GM21423 (cell line): ENCODE measurements around the gene SMURF2.

ENCODE experiments used
- ATAC-seq: cut with Tn5 transposase; IDR thresholded peaks from one replicate; pipeline ENCODE4 v1.9.1; 2021; ENCODE audit warnings: mild to moderate bottlenecking, moderate library complexity; ENCODE audit not compliant: unreplicated experiment

The SMURF2 gene

DNA sequence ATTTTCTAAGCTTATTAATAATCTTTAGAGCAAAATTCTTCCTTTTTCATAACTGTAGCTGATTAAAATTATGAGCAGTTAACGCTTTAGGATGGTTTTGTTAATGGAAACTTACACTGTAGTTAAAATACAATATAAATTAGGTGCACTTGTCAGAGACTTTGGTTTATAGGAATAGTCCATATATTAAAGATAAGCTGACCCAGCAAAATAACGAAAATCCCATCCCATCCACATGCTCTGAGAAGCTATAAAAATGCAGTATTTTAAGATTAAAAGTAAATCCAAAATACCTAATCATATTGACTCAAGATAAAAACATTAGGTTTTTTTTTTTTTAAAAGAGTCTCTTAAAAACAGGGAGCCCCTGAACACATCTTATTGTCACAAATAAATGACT lies 117.4 kb downstream of the SMURF2 start:
- no peak for ATAC-seq

DNA sequence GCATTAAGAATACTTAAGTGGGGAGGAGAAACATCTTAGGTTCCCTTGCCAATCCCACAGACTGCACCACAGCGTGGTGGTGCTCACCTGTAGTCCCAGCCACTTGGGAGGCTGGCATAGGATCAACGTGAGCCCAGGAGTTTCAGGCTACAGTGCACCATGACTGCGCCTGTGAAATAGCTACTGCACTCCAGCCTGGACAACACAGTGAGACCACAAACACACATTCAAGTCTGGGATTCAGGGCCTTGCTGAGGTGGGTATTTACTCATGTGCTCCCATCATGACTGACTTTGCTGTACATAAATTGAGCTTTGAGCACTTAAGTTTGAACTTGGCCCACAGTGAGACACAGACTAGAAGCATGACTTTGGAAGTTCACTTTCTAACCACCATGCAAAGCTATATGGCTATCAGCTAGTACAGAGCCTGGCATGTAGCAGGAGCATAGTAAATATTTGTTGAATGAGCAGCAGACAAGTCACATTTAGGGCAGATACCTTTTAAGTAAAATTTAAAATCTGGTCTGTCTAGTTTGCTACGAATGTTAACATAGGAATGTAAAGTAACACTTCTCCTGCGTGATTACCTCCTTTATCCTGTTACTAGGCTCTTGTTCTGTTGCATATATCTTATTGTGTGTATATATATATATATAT lies 121.9 kb downstream of the SMURF2 start:
- no peak for ATAC-seq

DNA sequence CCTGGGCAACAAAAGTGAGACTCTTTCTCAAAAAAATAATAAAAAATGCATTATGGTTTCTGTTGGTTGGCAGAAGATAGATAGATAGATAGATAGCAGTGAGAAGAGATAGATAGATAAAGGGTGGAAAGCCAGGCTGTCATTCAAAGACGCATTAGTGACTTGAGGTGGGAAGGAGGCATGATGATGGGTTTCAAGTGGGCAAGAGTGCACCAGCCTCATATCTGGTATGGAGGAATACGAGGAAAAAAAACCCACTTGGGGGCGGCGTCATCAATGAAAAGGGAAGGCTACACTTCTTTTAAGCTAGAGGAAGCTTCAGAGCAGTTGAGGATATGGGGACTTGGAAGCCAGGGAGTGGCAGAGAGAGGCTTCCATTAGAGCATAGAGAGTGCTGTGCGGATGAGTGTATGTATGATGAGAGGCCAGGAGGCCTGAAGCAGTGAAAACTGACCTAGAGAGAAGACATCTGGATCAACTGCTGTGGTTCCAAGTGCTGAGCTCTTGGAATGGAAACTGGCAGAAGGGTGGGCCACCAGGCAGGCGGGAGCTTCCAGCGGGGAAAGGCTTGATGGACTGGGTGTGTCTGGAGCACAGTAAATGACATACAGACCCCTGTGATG lies 123.5 kb downstream of the SMURF2 start:
- no peak for ATAC-seq

DNA sequence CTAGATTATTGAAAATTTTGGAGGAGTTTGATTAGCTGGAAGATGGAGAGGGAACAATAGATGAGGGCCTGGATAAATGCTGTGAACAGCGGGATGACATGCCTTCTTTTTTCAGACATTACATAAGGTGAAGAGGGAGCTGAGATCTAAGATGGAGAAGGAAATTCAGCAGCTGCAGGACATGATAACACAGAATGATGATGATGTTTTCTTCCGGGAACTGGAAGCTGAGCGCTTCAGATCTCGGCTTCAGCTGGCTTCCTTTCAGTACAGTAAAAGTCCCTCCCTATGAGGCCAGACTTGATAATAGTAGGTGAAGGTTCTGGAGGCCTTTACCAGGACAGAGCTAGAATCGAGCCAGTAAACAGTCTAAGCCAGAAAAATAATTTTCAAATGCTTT lies 124.6 kb downstream of the SMURF2 start:
- no peak for ATAC-seq

DNA sequence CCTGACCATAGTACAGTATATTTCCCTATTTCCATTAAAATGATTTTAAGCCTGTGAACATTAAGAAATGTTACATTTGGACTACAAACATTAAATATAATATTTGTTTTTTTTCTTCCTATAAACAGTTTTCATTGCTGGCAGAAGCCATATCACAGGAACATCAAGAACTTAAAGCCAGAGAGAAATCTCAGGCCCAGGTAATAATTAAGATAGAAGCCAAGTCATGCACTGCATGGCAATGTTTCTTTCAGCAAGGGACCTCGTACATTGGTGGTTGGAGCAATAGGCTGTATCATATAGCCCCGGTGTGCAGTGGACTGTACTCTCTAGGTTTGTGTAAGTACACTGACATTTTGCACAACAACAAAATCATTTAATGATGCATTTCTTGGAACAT lies 125.2 kb downstream of the SMURF2 start:
- no peak for ATAC-seq

DNA sequence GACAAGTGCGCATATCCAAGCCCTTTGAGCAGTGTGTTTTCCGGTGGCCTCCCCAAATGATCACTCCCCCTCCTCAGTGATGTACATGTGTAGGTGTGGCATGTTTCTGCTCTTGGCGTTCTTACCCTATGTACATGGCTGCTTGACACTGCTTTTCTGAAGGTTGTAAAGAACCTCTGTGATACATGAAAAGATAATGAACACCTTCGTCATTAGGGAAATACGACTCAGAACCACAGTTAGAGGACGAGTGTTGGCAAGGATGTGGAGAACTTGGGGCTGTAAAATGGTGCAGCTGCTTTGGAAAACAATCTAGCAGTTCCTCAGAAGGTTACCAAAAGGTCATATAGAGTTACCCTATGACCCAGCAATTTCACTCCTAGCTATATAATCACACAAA lies 126.8 kb downstream of the SMURF2 start:
- ATAC-seq: no peak

DNA sequence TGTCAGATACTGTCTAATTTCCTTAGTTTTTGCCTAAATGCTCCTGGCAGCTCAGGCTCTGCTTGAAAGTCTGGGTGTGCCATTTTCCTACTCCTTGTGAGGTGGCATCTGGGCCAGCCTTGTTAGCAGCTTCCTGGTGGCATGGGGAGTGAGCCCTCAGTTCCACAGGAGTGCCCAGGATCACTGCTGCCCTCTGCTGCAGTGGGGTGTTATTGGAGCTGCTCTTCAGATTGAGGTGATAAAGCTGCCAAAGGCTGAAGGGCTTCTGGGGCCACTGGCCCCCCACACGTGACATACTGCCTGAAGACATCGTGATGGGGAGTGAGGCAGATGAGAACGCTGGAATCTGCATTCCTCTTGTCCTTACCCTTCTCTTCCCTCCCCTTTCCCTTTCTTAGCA lies 127.9 kb downstream of the SMURF2 start:
- no peak for ATAC-seq

DNA sequence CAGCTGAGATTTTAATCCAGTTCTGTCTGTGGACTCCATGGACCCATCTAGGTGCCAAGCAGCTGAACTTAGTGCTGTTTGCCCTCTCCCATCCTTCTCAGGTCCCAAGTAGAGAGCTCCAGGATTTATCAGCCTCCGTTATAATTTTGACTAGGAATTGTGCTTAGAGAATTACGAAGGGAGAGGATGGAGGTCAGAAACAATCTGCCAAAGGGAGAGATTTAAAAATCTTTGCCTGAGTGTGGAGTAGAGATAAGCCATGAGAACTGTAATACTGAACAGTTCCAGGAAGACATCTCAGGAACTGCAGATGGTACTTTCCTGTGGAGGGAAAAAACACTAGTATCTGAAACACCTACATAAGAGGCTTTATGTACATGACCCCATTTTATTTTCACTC lies 128.3 kb downstream of the SMURF2 start:
- no peak for ATAC-seq

DNA sequence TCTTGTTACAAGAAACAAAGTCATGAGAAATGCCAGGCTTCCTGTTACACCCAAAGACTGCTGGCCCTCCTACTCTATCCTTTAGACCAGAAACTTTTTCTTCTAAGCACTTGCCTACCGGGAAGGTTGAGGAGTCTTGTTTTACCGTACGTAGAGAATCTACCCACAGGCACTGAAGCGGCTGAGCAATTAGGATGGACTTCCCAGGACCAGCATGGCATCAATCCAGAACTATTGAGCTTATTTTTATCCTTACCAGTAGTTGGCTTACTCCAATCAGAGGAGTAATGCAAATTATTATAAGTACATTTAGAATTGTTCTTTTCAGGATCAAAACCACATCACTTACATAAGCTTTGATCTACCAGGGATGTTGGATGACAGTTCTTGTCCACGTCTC lies 129.7 kb downstream of the SMURF2 start:
- ATAC-seq: no peak

DNA sequence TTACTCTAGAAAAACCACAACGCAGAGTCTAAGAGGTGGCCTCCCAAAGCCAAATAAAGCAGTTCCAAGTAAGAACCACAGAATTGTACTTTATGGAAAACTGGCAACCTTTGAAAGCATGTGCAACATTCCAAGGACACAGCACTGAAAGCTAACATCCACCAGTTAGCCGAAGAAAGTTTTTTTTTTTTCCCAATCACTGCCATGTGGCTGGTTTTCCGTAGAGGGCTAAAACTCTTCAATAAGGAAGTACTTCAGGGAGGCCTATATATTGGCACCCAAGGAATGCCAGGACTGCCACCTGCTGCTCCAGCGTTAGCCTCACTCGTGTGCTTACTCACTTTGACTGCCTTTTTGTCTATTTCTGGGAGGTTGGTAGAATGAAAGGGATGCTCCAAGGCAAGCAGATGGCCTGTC lies 130.1 kb downstream of the SMURF2 start:
- ATAC-seq: no peak

DNA sequence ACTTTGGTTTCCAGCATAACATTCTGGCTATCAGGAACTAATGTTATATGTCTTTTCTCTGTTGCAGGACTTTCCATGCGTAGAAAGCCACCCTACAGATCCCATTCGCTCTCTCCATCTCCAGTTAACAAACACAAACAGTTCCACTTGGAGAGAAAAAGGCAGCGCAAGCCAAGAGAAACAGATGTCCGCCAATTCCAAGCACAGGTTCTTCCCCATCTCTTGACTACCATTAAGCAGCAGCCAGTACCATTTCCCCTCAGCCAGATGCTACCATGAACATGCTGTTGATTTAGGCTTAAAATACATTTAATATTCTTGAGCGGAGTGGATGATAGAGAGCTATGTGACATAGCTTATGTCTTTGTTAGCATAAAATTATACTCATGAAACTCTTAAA lies 132.9 kb downstream of the SMURF2 start:
- ATAC-seq: no peak

DNA sequence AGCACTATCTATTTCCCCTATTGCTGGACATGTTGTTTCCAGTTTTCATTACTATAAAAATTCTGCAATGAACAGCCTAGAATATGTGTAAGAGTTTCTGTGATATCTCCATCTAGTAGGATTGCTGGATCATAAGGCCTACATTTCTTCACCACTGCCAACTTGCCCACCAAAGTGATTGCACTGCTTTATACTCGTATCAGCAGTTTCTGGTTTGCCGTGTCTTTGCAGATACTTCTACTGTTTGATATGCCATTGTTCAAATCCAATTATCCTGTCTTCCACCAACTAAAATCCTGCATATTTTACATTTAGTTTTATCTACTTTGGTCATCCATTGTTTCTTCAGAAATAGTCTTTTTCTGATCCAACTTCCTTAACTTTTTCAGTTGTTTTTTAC lies 134.2 kb downstream of the SMURF2 start:
- no peak for ATAC-seq

DNA sequence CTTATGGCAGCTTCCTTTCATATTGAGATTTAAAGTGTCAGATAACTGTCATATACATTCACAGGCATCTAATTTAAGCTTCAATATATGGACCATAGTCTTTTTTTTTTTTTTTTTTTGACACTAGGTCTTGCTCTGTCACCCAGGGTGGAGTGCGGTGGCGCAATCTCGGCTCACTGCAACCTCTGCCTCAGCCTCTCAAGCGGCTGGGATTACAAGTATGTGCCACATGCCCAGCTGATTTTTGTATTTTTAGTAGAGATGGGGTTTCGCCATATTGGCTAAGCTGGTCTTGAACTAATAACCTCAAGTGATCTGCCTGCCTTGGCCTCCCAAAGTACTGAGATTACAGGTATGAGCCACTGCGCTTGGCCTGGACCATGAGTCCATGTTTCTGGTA lies 141.7 kb downstream of the SMURF2 start:
- no peak for ATAC-seq

DNA sequence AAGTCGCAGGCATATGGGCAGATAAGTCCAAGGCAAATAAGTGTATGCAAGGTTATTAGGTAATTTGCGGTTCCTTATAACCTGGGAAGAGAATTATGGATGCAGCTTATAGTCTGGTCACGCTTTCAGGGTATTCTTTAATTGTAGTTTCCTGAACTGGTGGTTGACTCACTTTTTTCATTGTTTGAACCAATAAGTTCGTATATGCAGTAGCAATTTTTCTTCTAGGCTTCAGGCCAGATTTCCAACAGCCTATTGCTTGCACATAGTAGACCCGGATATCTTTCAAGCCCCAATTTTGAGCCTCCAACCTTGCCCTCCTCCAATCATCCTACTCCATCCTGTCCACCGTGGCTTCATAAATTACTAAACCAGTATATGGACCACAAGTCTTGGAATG lies 142.5 kb downstream of the SMURF2 start:
- ATAC-seq: no peak

DNA sequence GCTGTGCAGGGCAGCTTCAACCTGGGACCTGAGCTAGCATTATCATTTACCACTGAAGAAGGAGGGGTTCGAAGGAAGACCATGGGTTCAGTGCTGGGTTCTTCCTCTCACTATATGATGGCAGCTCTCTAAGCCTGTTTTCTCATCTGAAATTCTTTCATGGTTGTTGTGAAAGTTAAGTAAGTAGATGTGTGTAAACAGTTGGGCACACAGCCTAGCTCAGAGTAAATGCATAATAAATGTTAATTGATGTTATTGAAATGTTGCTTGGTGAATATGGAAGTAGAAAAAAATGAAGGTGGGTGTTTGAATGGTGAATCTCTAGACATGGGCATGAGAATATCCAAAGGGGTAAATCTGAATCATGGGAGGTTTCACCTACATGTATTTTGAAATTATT lies 146.3 kb downstream of the SMURF2 start:
- ATAC-seq: no peak

DNA sequence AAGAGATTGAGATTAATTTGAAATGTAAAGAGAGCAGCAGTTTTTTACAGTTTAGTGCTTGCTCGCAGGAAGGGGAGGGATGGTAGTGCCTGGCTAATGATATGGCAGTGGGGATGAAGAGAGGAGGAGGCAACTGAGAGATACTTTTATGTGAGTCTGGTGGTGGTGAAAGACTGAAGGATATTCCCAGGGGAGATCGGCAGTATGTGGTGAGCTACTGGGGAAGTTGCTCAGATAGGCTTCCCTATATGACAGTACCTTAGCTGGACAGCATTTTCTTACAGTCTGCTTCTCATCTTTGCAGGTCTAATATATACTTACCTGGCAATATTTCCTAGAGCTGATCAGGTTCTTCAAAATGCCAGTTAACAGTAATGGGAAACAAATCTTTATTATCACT lies 146.7 kb downstream of the SMURF2 start:
- no peak for ATAC-seq

DNA sequence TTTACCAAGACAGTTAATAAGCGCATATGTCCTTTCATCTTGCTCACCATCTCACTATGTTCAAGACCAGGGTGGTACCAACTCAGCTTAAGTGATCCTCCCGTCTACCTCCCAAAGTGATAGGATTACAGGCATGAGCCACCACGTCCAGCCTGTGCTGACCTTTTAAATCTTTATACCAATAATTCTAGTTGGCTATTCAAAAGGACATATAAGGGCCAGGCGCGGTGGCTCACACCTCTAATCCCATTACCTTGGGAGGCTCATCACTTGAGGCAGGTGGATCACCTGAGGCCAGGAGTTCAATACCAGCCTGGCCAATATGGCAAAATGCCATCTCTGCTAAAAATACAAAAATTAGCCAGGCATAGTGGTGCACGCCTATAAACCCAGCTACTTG lies 152.9 kb downstream of the SMURF2 start:
- ATAC-seq: no peak

DNA sequence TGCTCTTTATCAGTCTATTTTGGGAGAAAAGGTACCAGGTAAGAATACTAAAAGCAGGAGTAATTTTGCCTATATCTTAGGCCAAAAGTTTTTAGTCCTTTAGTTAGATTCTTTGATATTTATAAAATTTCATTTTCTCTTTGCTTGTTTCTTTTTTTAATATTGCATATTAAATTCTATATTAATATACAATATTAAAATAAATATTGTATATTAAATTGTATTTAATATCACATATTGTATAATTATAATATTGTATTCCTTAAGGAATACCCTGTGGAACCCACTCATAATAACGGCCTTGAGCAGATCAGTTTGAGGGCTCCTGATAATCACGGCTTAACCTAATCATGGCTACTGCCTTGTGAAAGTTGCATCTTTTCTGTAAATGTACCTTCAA lies 153.4 kb downstream of the SMURF2 start:
- no peak for ATAC-seq

DNA sequence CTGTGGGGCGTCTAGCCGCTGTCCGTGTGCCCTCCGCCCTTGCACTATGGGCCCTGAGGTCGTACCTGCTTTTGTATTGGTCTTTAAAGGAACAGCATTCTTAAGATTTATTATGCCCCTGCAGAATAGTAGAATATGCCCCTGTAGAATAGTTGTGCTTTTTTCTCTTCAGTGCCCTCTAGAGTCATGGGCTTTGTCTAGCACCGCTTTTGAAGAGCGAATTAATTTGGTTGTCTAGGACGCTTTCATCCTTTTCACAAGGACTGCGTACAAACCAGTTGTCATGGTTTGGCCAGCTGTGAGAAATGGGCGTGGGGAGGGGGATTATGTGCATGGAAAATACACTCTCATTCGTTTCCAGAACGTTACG lies 154.7 kb downstream of the SMURF2 start:
- ATAC-seq: peak; percentile 13

DNA sequence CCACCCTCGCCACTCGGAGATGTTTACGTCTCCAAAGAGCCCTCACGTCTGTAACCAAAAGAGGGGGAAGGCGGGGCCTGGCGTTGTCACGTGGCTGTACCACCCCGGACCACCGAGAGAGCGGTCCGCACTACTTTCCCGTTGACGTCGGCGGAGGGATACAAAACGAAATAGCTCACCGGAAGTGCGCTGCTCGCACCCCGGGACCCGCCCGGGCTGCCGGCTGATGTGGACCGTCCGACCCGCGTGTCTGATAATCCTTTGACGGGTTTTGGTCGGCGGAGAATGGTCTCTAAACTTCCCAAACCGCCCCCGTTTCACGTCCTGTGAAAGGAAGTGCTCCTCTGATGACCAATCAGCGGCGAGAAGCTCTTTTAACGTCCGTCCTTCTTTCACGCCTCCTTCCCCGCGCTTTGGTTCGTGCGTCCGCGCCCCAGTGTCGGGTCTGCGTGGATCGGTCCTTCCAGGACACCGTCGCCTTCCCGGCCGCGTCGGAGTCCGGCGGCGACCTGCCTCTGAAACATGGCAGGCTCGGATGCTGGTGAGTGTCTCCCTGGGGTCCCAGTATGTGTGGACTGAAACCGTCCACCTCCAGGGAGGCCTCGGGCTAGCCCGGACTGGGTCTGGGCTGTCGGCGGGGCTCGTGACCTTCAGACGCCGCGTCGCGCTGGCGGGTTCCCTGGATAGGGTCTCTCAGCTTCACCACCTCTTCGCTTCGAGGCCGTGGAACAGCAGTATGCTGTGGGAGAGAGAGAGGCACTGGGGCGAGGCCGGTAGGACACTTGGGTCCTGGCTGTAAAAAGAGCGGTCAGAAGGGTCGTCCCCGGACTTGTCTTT lies 155.3 kb downstream of the SMURF2 start, which contains the start of gene CEP95:
CEP95 (plus strand) TSS at position 402 of the 837 bp plus-strand sequence; CDS start at position 523, 121 bp downstream.
- peak; percentile 51 for ATAC-seq

DNA sequence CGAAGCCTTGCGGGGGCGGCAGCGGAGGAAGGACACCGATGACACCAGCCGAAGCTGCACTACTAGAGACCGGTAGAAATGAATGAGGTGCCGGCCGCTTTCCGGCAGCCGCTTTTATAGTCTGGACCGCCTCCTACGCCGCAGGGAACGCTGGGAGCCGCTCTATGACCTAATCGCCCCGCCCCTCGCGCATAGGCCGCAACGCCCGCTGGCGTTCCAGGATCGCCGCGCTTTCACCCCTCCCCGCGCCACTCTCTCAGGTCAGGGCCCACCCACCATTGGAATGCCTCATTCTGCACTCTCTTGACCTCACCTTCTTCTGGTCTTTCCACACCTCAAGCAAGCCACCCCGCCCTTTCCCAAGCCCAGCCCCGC lies 155.9 kb downstream of the SMURF2 start, which contains the start of gene DDX5:
DDX5 (minus strand) TSS at position 89 of the 375 bp plus-strand sequence. CDS start 170 bp downstream, outside the sequence.
- peak; percentile 65 for ATAC-seq
